CD14-positive monocyte (primary cell): ENCODE measurements around the gene PTCD2. TPM values are rescaled to one million over a fixed set of nuclear protein-coding genes. Genes with fewer than 3 reads are reported as not detected.

Source experiments
- DNase-seq, 3 donors: peaks; one replicate each; pipeline ENCODE4 v3.0.0-alpha.2; 2011 to 2022
- H2AFZ ChIP-seq: 2 replicates; pipeline ENCODE4 v1.6.0; 2012; ENCODE audit warnings: mild to moderate bottlenecking, low read depth, low read length, inconsistent platforms; ENCODE audit not compliant: insufficient read depth, poor library complexity, severe bottlenecking
- H3K27ac ChIP-seq, 2 donors: 1 replicate in 1 of 2; 2 replicates in 1 of 2; pipeline ENCODE4 v1.5.1; 2012 to 2013; ENCODE audit warnings: low read length in 2 of 2, control low read depth in 1 of 2, inconsistent platforms in 1 of 2, low read depth in 1 of 2, mild to moderate bottlenecking in 1 of 2
- H3K27me3 ChIP-seq, 2 donors: one replicate each; pipeline versions ENCODE4 v1.6.0 to v1.6.1; 2011 to 2013; ENCODE audit warnings: low read length in 2 of 2; ENCODE audit not compliant: control insufficient read depth in 2 of 2, insufficient read depth in 2 of 2
- H3K36me3 ChIP-seq, 2 donors: replicated peaks in 1 of 2; 1 replicate in 1 of 2; 2 replicates in 1 of 2; pipeline versions ENCODE4 v1.5.1 to v1.6.1; 2012 to 2013; ENCODE audit warnings: low read length in 2 of 2, control low read depth in 1 of 2, inconsistent platforms in 1 of 2, mild to moderate bottlenecking in 1 of 2; ENCODE audit not compliant: insufficient read depth in 2 of 2, control insufficient read depth in 1 of 2
- H3K4me1 ChIP-seq, 2 donors: 1 replicate in 1 of 2; 2 replicates in 1 of 2; pipeline versions ENCODE4 v1.5.1 to v1.6.1; 2012 to 2013; ENCODE audit warnings: low read length in 2 of 2, control low read depth in 1 of 2, inconsistent platforms in 1 of 2, mild to moderate bottlenecking in 1 of 2, moderate library complexity in 1 of 2; ENCODE audit not compliant: insufficient read depth in 2 of 2, control insufficient read depth in 1 of 2
- H3K4me2 ChIP-seq: replicated peaks from 2 replicates; pipeline ENCODE3; 2012; ENCODE audit warnings: low read length, moderate library complexity, mild to moderate bottlenecking; ENCODE audit not compliant: poor library complexity, severe bottlenecking; ENCODE audit errors: extremely low read depth
- H3K4me3 ChIP-seq, 3 experiments: fragments of 200-600 bp in 1 of 3; sonication (generic) in 1 of 3; replicated peaks in 1 of 3; 1 replicate in 2 of 3; 2 replicates in 1 of 3; pipeline ENCODE4 v1.5.1; 2011 to 2013; ENCODE audit warnings: low read length in 3 of 3, mild to moderate bottlenecking in 3 of 3, control low read depth in 2 of 3, low read depth in 2 of 3, inconsistent platforms in 1 of 3, moderate library complexity in 1 of 3
- H3K79me2 ChIP-seq: 2 replicates; pipeline ENCODE4 v1.6.0; 2012; ENCODE audit warnings: mild to moderate bottlenecking, control low read depth, inconsistent platforms, low read length, moderate library complexity; ENCODE audit not compliant: insufficient read depth
- H3K9ac ChIP-seq: 2 replicates; pipeline ENCODE4 v1.6.0; 2017; ENCODE audit warnings: low read length, mild to moderate bottlenecking; ENCODE audit not compliant: insufficient read depth, poor library complexity, severe bottlenecking
- H3K9me3 ChIP-seq, 2 donors: replicated peaks in 1 of 2; 1 replicate in 1 of 2; 2 replicates in 1 of 2; pipeline versions ENCODE4 v1.5.1 to v1.6.1; 2012 to 2013; ENCODE audit warnings: low read length in 2 of 2, control low read depth in 1 of 2; ENCODE audit not compliant: control insufficient read depth in 1 of 2, insufficient read depth in 1 of 2
- H4K20me1 ChIP-seq: 2 replicates; pipeline ENCODE4 v1.6.0; 2012; ENCODE audit warnings: mild to moderate bottlenecking, low read length, control low read depth, moderate library complexity; ENCODE audit not compliant: insufficient read depth
- H3K27ac Mint-ChIP-seq, 7 donors: one replicate each; pipeline ENCODE4 v1.8.0; 2020; ENCODE audit warnings: mild to moderate bottlenecking in 7 of 7, mixed read lengths in 7 of 7, moderate library complexity in 6 of 7, inconsistent platforms in 2 of 7
- H3K27me3 Mint-ChIP-seq, 3 donors: one replicate each; pipeline ENCODE4 v1.8.0; 2021 to 2022; ENCODE audit warnings: low read depth in 3 of 3, mild to moderate bottlenecking in 3 of 3, mixed read lengths in 3 of 3, moderate library complexity in 3 of 3, inconsistent platforms in 1 of 3
- H3K36me3 Mint-ChIP-seq, 2 donors: one replicate each; pipeline ENCODE4 v1.8.0; 2020; ENCODE audit warnings: mixed read lengths in 2 of 2, inconsistent platforms in 1 of 2, mild to moderate bottlenecking in 1 of 2
- H3K4me1 Mint-ChIP-seq: one replicate; pipeline ENCODE4 v1.8.0; 2020; ENCODE audit warnings: mild to moderate bottlenecking, mixed read lengths
- H3K4me3 Mint-ChIP-seq, 2 donors: one replicate each; pipeline ENCODE4 v1.8.0; 2020; ENCODE audit warnings: mild to moderate bottlenecking in 2 of 2, mixed read lengths in 2 of 2, moderate library complexity in 1 of 2
- H3K9me3 Mint-ChIP-seq, 7 donors: one replicate each; pipeline ENCODE4 v1.8.0; 2020 to 2022; ENCODE audit warnings: mixed read lengths in 7 of 7, mild to moderate bottlenecking in 6 of 7, moderate library complexity in 6 of 7, inconsistent platforms in 2 of 7
- WGBS: methylation state at CpG from one replicate; pipeline ENCODE4 v1.1.5; 2013; ENCODE audit warnings: missing lambda C conversion rate; ENCODE audit not compliant: insufficient coverage; 5-methylcytosine and 5-hydroxymethylcytosine counted together
- intact Hi-C, 2 donors: fragments of 100-400 bp; cut with micrococcal nuclease; formaldehyde crosslinking; loops; one replicate each; pipeline versions ENCODE4 v1.15.0 to v1.15.1; 2023
- polyA plus RNA-seq, 3 donors: library from polyadenylated mRNA; depleted of rRNA in 1 of 3; unstranded in 2 of 3; stranded (reverse) in 1 of 3; fragments of 300-500 nt in 2 of 3; fragments of >200 nt in 1 of 3; fragmentation: Illumina TruSeq in 2 of 3; gene quantifications; 1 replicate in 2 of 3; 2 replicates in 1 of 3; pipeline ENCODE4 v1.2.3, GENCODE V29; 2012 to 2021
- TF ChIP-seq, protein P1 (sequence below): fragments of 200-600 bp; IDR thresholded peaks from one replicate; pipeline ENCODE4 v1.8.0; 2022; ENCODE audit warnings: antibody characterized with exemption, mild to moderate bottlenecking

Gene PTCD2
- polyA plus RNA-seq, 3 donors, result 1.6 to 2.2 (median 1.8) TPM

DNA sequence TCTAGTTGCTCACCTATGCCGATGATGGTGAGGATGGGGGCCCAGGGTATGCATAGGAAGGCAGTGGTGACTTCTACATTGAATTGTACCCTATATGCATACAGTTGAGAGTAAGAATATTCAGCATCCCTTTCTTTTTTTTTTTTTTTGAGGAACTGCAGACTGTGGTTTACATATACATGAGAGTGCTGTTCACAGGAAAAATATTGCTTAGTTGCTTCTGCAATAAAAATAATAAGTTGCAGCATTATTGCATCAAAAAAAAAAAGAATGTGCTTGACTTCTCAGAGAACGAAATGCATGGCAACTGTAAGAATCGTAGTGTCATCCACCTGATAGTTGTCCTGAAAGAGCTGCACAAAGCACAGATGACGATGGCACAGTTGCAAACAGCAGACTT lies 52.8 kb downstream of the PTCD2 start:
- H4K20me1 ChIP-seq, result no peaks in the 10 kb centered on the region
- no peaks in the 10 kb centered on the region for H3K36me3 ChIP-seq
- peak overlapping the region in 6 of 7 donors; percentile 39 to 82 (median 73) for H3K27ac Mint-ChIP-seq
- no peaks in the 10 kb centered on the region for H3K27me3 ChIP-seq
- H3K9ac ChIP-seq, result no peak overlapping the region
- DNase-seq, result peak in 1 of 3 donors; percentile 31
- peak overlapping the region in 1 of 3 experiments; percentile 29 for H3K4me3 ChIP-seq
- H3K4me3 Mint-ChIP-seq, result peak overlapping the region in 1 of 2 donors; percentile 13
- H3K4me1 Mint-ChIP-seq, result peaks cover 62% of the 10 kb centered on the region
- intact Hi-C loops, result loop anchor here in 1 of 2 donors (5.0 to 10.0 kb wide), 2 partner anchors 134 to 222 kb away; partner anchors contain the start of gene ZNF366
- H3K4me2 ChIP-seq, result peak overlapping the region; percentile 39
- 0% methylated on average over 3 of the region's 4 CpGs for WGBS
- TF ChIP-seq, protein P1, sequence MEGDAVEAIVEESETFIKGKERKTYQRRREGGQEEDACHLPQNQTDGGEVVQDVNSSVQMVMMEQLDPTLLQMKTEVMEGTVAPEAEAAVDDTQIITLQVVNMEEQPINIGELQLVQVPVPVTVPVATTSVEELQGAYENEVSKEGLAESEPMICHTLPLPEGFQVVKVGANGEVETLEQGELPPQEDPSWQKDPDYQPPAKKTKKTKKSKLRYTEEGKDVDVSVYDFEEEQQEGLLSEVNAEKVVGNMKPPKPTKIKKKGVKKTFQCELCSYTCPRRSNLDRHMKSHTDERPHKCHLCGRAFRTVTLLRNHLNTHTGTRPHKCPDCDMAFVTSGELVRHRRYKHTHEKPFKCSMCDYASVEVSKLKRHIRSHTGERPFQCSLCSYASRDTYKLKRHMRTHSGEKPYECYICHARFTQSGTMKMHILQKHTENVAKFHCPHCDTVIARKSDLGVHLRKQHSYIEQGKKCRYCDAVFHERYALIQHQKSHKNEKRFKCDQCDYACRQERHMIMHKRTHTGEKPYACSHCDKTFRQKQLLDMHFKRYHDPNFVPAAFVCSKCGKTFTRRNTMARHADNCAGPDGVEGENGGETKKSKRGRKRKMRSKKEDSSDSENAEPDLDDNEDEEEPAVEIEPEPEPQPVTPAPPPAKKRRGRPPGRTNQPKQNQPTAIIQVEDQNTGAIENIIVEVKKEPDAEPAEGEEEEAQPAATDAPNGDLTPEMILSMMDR, result no peak
- peaks cover 65 to 66% of the 10 kb centered on the region in 2 donors for H3K4me1 ChIP-seq
- no peaks in the 10 kb centered on the region for H3K9me3 ChIP-seq
- H3K9me3 Mint-ChIP-seq, result peaks cover 0 to 2% (median 0%) of the 10 kb centered on the region in 7 donors
- H3K79me2 ChIP-seq, result no peaks in the 10 kb centered on the region
- peaks cover 0 to 2% of the 10 kb centered on the region in 2 donors for H3K36me3 Mint-ChIP-seq
- H3K27me3 Mint-ChIP-seq, result peaks cover 0 to 2% (median 0%) of the 10 kb centered on the region in 3 donors
- H2AFZ ChIP-seq, result no peak overlapping the region
- peak overlapping the region in 1 of 2 donors; percentile 63 for H3K27ac ChIP-seq

DNA sequence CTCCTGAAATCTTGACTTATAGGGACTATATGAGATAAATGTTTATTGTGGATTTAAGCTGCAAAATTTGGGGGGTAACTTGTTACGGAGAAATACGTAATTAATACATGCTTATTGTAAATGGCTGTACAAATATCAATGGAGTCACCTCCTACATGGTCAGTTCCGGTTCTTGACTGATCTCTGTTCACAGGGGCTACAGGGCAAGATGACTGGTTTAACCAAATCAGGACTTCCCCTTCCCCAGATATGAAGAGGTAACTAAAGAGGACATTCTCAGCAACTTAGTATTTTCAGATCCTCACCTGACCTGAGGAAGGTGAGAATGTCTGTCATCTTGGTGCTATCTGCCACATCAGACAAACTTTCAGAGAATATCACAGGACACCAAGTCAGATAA lies 54.7 kb downstream of the PTCD2 start:
- Histone ChIP-seq H3K79me2 (no peaks in the 10 kb centered on the region), H3K9ac (no peak overlapping the region), H3K4me3 (no peak overlapping the region), H3K27ac (no peak overlapping the region), H3K4me2 (no peak overlapping the region), H3K4me1 (peaks cover 65 to 66% of the 10 kb centered on the region in 2 donors), H3K9me3 (no peaks in the 10 kb centered on the region), H2AFZ (no peak overlapping the region), H4K20me1 (no peaks in the 10 kb centered on the region), H3K36me3 (no peaks in the 10 kb centered on the region), H3K27me3 (no peaks in the 10 kb centered on the region)
- Mint-ChIP-seq H3K4me3 (no peak overlapping the region), H3K4me1 (peaks cover 63% of the 10 kb centered on the region), H3K36me3 (peaks cover 0 to 2% of the 10 kb centered on the region in 2 donors), H3K27me3 (no peaks in the 10 kb centered on the region), H3K9me3 (peaks cover 0 to 2% (median 0%) of the 10 kb centered on the region in 7 donors), H3K27ac (no peak overlapping the region)
- no CpG with 5 or more reads among the region's 3 CpGs for WGBS
- intact Hi-C loops, result loop anchor here in 1 of 2 donors (5.0 to 10.0 kb wide), 3 partner anchors 92 to 220 kb away; partner anchors contain the start of gene ZNF366
- DNase-seq, result no peak
- TF ChIP-seq, protein P1, result no peak
